ENCODE data around the gene RIMS3.

- TF ChIP-seq CTCF (IDR thresholded peaks at IDR 0.05) = no peak
- no peak for TF ChIP-seq POLR2A (IDR thresholded peaks at IDR 0.05)
These were observed 8.0 kb upstream of the RIMS3 start for GRCh38 chr1:40673452-40673851.

All from Peyer's patch (tissue), 4 donors.